Measurements from ENCODE around the gene GMPR.

DNA sequence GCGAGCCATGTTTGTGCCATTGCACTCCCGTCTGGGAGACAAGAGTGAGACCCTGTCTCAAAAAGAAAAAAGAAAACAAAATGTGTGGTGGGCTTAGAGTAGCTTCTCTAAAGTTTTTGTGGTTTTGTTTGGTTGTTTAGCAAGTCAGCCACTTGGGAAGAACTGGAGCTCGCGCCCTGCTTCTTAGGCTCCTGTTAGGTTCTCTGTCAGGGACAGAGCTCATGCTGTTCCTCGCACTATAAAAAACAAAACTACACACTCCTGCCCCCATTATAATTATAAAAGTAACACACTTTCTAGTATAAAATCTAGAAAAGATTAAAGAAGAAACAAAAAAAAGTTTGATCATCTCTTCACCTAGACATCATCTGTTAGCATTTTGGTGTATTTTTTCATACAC is 33.0 kb downstream of the GMPR start:
- TF ChIP-seq, protein P1, sequence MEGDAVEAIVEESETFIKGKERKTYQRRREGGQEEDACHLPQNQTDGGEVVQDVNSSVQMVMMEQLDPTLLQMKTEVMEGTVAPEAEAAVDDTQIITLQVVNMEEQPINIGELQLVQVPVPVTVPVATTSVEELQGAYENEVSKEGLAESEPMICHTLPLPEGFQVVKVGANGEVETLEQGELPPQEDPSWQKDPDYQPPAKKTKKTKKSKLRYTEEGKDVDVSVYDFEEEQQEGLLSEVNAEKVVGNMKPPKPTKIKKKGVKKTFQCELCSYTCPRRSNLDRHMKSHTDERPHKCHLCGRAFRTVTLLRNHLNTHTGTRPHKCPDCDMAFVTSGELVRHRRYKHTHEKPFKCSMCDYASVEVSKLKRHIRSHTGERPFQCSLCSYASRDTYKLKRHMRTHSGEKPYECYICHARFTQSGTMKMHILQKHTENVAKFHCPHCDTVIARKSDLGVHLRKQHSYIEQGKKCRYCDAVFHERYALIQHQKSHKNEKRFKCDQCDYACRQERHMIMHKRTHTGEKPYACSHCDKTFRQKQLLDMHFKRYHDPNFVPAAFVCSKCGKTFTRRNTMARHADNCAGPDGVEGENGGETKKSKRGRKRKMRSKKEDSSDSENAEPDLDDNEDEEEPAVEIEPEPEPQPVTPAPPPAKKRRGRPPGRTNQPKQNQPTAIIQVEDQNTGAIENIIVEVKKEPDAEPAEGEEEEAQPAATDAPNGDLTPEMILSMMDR (IDR thresholded peaks at IDR 0.05 in 8 of 11, conservative IDR thresholded peaks at IDR 0.05 in 3 of 11) = no peak
- no peak for TF ChIP-seq POLR2AphosphoS5 (IDR thresholded peaks at IDR 0.05)
- TF ChIP-seq POLR2A (IDR thresholded peaks at IDR 0.05) = no peak
